CD4-positive, alpha-beta T cell (primary cell): ENCODE results near the gene ZRANB3. TPM values are rescaled to one million over a fixed set of nuclear protein-coding genes. Genes with fewer than 3 reads are reported as not detected.

ENCODE experiments used
- ATAC-seq: fragments of 200-7000 bp; cut with Tn5 transposase; one replicate; pipeline ENCODE4 v1.10.0; 2022; ENCODE audit warnings: mild to moderate bottlenecking; ENCODE audit not compliant: poor library complexity
- CTCF ChIA-PET: fragments of 350-600 bp; sonication (Branson Sonifier 250); formaldehyde crosslinking; loops from one replicate; lab custom pipeline; 2021; ENCODE audit warnings: antibody characterized with exemption, inconsistent platforms; lab: Charles Lee
- POLR2A ChIA-PET: fragments of 350-600 bp; sonication (Branson Sonifier 250); formaldehyde crosslinking; loops from one replicate; lab custom pipeline; 2021; ENCODE audit warnings: antibody characterized with exemption, inconsistent platforms; lab: Charles Lee
- DNase-seq, 14 experiments: peaks; one replicate each; pipeline ENCODE4 v3.0.0-alpha.2; 2013 to 2020; ENCODE audit warnings: mixed read lengths in 2 of 14
- H3K27ac ChIP-seq, 2 donors: one replicate each; pipeline versions ENCODE4 v1.5.1 to v1.7.0; 2013; ENCODE audit warnings: low read length in 2 of 2, low read depth in 1 of 2, mild to moderate bottlenecking in 1 of 2
- H3K27me3 ChIP-seq, 2 experiments: 1 replicate in 1 of 2; 2 replicates in 1 of 2; pipeline versions ENCODE4 v1.6.1 to v1.7.0; 2013; ENCODE audit warnings: low read length in 2 of 2, control low read depth in 1 of 2, mild to moderate bottlenecking in 1 of 2, moderate library complexity in 1 of 2; ENCODE audit not compliant: insufficient read depth in 2 of 2, control insufficient read depth in 1 of 2
- H3K36me3 ChIP-seq: one replicate; pipeline ENCODE4 v1.6.1; 2013; ENCODE audit warnings: low read length, control low read depth; ENCODE audit not compliant: insufficient read depth
- H3K4me1 ChIP-seq: one replicate; pipeline ENCODE4 v1.6.1; 2013; ENCODE audit warnings: low read length, control low read depth; ENCODE audit not compliant: insufficient read depth
- H3K4me3 ChIP-seq: one replicate; pipeline ENCODE4 v1.5.1; 2013; ENCODE audit warnings: mild to moderate bottlenecking, low read length, moderate library complexity
- H3K9me3 ChIP-seq, 2 experiments: 1 replicate in 1 of 2; 2 replicates in 1 of 2; pipeline versions ENCODE4 v1.6.1 to v1.7.0; 2013; ENCODE audit warnings: low read length in 2 of 2, mild to moderate bottlenecking in 2 of 2, control low read depth in 1 of 2, moderate library complexity in 1 of 2; ENCODE audit not compliant: control insufficient read depth in 1 of 2, insufficient read depth in 1 of 2
- H3K27ac Mint-ChIP-seq: one replicate; pipeline ENCODE4 v1.8.0; 2020; ENCODE audit warnings: mixed read lengths
- H3K27me3 Mint-ChIP-seq: one replicate; pipeline ENCODE4 v1.8.0; 2021; ENCODE audit warnings: mixed read lengths
- H3K36me3 Mint-ChIP-seq: one replicate; pipeline ENCODE4 v1.8.0; 2021; ENCODE audit warnings: low read depth, mixed read lengths
- H3K4me1 Mint-ChIP-seq: one replicate; pipeline ENCODE4 v1.8.0; 2021; ENCODE audit warnings: low read depth, mixed read lengths
- H3K4me3 Mint-ChIP-seq: one replicate; pipeline ENCODE4 v1.8.0; 2020; ENCODE audit warnings: mild to moderate bottlenecking, mixed read lengths
- H3K9me3 Mint-ChIP-seq: one replicate; pipeline ENCODE4 v1.8.0; 2020; ENCODE audit warnings: mixed read lengths
- intact Hi-C, 2 experiments: fragments of 100-400 bp; cut with DNase I in 1 of 2; cut with micrococcal nuclease in 1 of 2; formaldehyde crosslinking; loops; one replicate each; pipeline versions ENCODE4 v1.15.1 to v1.9.0; 2023 to 2025; cut with DNase I, micrococcal nuclease
- total RNA-seq, 174 experiments: library from RNA in 2 of 174; stranded (reverse) in 2 of 174; gene quantifications; one replicate each; pipeline ENCODE4 v1.2.3 and lab custom pipeline; 2021 to 2026
- TF ChIP-seq, protein P1 (sequence below): fragments of 200-600 bp; IDR thresholded peaks from one replicate; pipeline ENCODE4 v1.8.0; 2022; ENCODE audit warnings: antibody characterized with exemption, mild to moderate bottlenecking

ZRANB3 gene
- total RNA-seq, 2 experiments from 2014 or later = 3.9 to 4.2 TPM

DNA sequence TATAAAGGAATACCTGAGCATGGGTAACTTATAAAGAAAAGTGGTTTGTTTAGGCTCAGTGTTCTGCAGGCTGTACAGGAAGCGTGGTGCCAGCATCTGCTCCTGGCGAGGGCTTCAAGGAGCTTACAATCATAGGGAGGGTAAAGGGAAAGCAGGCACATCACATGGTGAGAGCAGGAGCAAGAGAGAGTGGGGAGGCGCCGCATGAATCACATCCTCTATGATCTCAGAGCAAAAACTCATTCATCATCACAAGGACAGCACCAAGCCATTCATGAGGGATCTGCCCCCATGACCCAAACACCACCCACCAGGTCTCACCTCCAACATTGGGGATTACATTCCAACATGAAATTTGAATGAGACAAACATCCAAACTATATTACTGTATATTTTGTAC, 32.8 kb upstream of the ZRANB3 start:
- TF ChIP-seq, protein P1, sequence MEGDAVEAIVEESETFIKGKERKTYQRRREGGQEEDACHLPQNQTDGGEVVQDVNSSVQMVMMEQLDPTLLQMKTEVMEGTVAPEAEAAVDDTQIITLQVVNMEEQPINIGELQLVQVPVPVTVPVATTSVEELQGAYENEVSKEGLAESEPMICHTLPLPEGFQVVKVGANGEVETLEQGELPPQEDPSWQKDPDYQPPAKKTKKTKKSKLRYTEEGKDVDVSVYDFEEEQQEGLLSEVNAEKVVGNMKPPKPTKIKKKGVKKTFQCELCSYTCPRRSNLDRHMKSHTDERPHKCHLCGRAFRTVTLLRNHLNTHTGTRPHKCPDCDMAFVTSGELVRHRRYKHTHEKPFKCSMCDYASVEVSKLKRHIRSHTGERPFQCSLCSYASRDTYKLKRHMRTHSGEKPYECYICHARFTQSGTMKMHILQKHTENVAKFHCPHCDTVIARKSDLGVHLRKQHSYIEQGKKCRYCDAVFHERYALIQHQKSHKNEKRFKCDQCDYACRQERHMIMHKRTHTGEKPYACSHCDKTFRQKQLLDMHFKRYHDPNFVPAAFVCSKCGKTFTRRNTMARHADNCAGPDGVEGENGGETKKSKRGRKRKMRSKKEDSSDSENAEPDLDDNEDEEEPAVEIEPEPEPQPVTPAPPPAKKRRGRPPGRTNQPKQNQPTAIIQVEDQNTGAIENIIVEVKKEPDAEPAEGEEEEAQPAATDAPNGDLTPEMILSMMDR = no peak
- no peak for ATAC-seq
- no peaks in the 10 kb centered on the region for H3K27me3 Mint-ChIP-seq

DNA sequence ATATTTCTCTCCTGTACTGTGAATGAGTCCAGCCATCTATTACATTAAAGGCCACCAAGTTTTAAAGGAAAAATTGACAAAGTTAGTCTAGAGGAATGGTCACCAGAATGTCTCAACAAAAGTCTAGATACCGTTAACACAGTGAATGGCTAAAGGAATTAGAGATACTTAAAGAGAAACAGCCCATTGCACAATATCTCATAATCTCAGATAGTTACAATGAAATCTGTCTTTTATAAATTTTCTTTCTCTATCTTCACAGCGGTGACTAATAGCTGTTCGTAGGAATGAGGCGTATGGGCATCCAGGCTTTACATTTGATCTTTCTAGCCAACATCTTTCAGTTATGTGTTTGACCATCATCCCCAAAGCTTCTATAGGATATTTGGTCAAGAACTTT, 30.9 kb upstream of the ZRANB3 start:
- H3K9me3 ChIP-seq = no peaks in the 10 kb centered on the region
- H3K36me3 Mint-ChIP-seq = peaks cover 17% of the 10 kb centered on the region
- ChIA-PET POLR2A (no interaction called here), CTCF (interaction anchor here (1.0 kb wide), 1 partner anchor 24 kb away, joined by 3 read pairs; no protein-coding TSS in a partner anchor)
- no peaks in the 10 kb centered on the region for H3K4me1 ChIP-seq
- DNase-seq = no peak
- intact Hi-C loops = no loop called here
- H3K4me1 Mint-ChIP-seq = peaks cover 8% of the 10 kb centered on the region
- no peak overlapping the region for H3K4me3 Mint-ChIP-seq
- ATAC-seq = no peak
- H3K36me3 ChIP-seq = no peaks in the 10 kb centered on the region
- H3K27me3 ChIP-seq = no peaks in the 10 kb centered on the region
- H3K27me3 Mint-ChIP-seq = no peaks in the 10 kb centered on the region
- H3K9me3 Mint-ChIP-seq = no peaks in the 10 kb centered on the region
- no peak overlapping the region for H3K27ac ChIP-seq
- no peak overlapping the region for H3K4me3 ChIP-seq
- no peak overlapping the region for H3K27ac Mint-ChIP-seq
- TF ChIP-seq, protein P1 = no peak

More for the DNA sequence above, 32.8 kb upstream of the ZRANB3 start:
- Mint-ChIP-seq H3K36me3 (peaks cover 22% of the 10 kb centered on the region), H3K4me3 (no peak overlapping the region), H3K9me3 (no peaks in the 10 kb centered on the region), H3K4me1 (no peaks in the 10 kb centered on the region), H3K27ac (no peak overlapping the region)
- Histone ChIP-seq H3K4me3 (no peak overlapping the region), H3K9me3 (no peaks in the 10 kb centered on the region), H3K36me3 (no peaks in the 10 kb centered on the region), H3K27me3 (no peaks in the 10 kb centered on the region), H3K27ac (no peak overlapping the region), H3K4me1 (no peaks in the 10 kb centered on the region)
- ChIA-PET CTCF (no interaction called here), POLR2A (no interaction called here)
- intact Hi-C loops = no loop called here
- DNase-seq = no peak

DNA sequence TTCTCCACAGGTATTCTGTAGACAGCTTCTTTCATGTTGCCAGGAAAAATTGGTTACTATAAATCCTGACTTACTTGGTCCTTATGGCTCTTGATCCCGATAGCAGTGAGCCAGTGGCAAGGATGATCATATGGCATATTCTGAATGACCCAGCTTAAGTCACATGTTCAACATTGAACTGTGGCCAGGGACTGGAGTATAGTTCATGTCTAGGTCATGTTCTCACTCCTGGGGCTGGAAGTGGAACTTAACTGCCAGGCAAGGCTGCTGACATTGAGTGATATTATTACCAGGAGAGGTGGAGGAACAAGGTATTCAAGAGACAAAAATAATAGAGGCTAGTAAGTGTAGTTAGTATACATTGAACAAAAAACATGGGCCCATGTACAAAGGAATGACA, 26.5 kb upstream of the ZRANB3 start:
- Histone ChIP-seq H3K4me3 (no peak overlapping the region), H3K27me3 (no peaks in the 10 kb centered on the region), H3K27ac (no peak overlapping the region), H3K36me3 (peaks cover 5% of the 10 kb centered on the region), H3K9me3 (no peaks in the 10 kb centered on the region), H3K4me1 (no peaks in the 10 kb centered on the region)
- Mint-ChIP-seq H3K4me1 (peaks cover 28% of the 10 kb centered on the region), H3K4me3 (no peak overlapping the region), H3K27me3 (no peaks in the 10 kb centered on the region), H3K36me3 (peaks cover 14% of the 10 kb centered on the region), H3K27ac (no peak overlapping the region), H3K9me3 (no peaks in the 10 kb centered on the region)
- TF ChIP-seq, protein P1 = no peak
- ChIA-PET POLR2A (no interaction called here), CTCF (no interaction called here)
- intact Hi-C loops = no loop called here
- DNase-seq (no peak), ATAC-seq (no peak)
